LHCN-M2 (cell line): ENCODE results near the gene ADAM19. TPM values are rescaled to one million over a fixed set of nuclear protein-coding genes. Genes with fewer than 3 reads are reported as not detected.
A peak's percentile ranks its signal among the peaks of the same experiment; 100 is the strongest.
"Not testable (repeated sequence)": the region's sequence is repeated elsewhere in the genome, so short reads cannot be mapped to it uniquely, and the experiment has no call there.

Experiments
- DNase-seq: peaks from one replicate; pipeline ENCODE4 v3.0.0-alpha.2; 2012; ENCODE audit warnings: low read depth
- total RNA-seq: library from RNA; depleted of rRNA; stranded (reverse); fragments of >200 nt; gene quantifications from 2 replicates; pipeline ENCODE4 v1.2.3, GENCODE V29; 2014; rRNA removed

The ADAM19 gene
- total RNA-seq, 1 experiment from 2014 or later, result 89.1 TPM

GRCh38 chr5:157443041-157443549, 132.5 kb downstream of the ADAM19 start:
- no peak for DNase-seq

- no peak for DNase-seq
These were observed 141.5 kb downstream of the ADAM19 start for GRCh38 chr5:157434096-157434495.

- DNase-seq, result peak; percentile 72
These were observed 143.9 kb downstream of the ADAM19 start for GRCh38 chr5:157431544-157432200.

- DNase-seq, result not testable (repeated sequence)
These were observed 145.7 kb downstream of the ADAM19 start for GRCh38 chr5:157429920-157430319.

Other genes starting within 250 kb of the ADAM19 start
- gene NIPAL4, start 115.6 kb downstream of the ADAM19 start, total RNA-seq, result not detected in 2 replicates
- 0.06 TPM in 1 of 2 replicates, not detected in the other for gene SOX30, start 76.7 kb upstream of the ADAM19 start, total RNA-seq
- gene C5orf52, start 95.8 kb upstream of the ADAM19 start, total RNA-seq, result not detected in 2 replicates
- 12.2 and 16.1 TPM in 2 replicates for gene THG1L, start 155.6 kb upstream of the ADAM19 start, total RNA-seq
- gene LSM11, start 167.9 kb upstream of the ADAM19 start, total RNA-seq, result 5.6 and 5.9 TPM in 2 replicates